H9 (cell line): ENCODE results near the gene NYAP1. TPM values are rescaled to one million over a fixed set of nuclear protein-coding genes. Genes with fewer than 3 reads are reported as not detected.

Experiments used
- DNase-seq: peaks from one replicate; pipeline ENCODE4 v3.0.0-alpha.2; 2017
- H2AFZ ChIP-seq: one replicate; pipeline ENCODE4 v1.6.1; 2013; ENCODE audit warnings: mild to moderate bottlenecking, low read length, control low read depth, moderate library complexity
- H2AK5ac ChIP-seq: 2 replicates; pipeline ENCODE4 v1.6.1; 2013; ENCODE audit warnings: low read length, control low read depth, mixed read lengths; ENCODE audit not compliant: insufficient read length
- H2BK120ac ChIP-seq: one replicate; pipeline ENCODE4 v1.6.1; 2013; ENCODE audit warnings: low read depth, mild to moderate bottlenecking, low read length, control low read depth, inconsistent platforms; ENCODE audit not compliant: poor library complexity, severe bottlenecking
- H2BK12ac ChIP-seq: 2 replicates; pipeline ENCODE4 v1.6.1; 2013; ENCODE audit warnings: low read length, control low read depth, mixed read lengths, low read depth; ENCODE audit not compliant: insufficient read length
- H2BK15ac ChIP-seq: 2 replicates; pipeline ENCODE4 v1.6.1; 2013; ENCODE audit warnings: low read depth, low read length, control low read depth
- H2BK20ac ChIP-seq: one replicate; pipeline ENCODE4 v1.6.1; 2013; ENCODE audit warnings: low read depth, mild to moderate bottlenecking, low read length, control low read depth, inconsistent platforms; ENCODE audit not compliant: poor library complexity, severe bottlenecking
- H2BK5ac ChIP-seq: 2 replicates; pipeline ENCODE4 v1.6.1; 2013; ENCODE audit warnings: low read length, control low read depth, mixed read lengths; ENCODE audit not compliant: insufficient read length
- H3K14ac ChIP-seq: 2 replicates; pipeline ENCODE4 v1.6.1; 2013; ENCODE audit warnings: low read length, control low read depth; ENCODE audit not compliant: insufficient read depth
- H3K18ac ChIP-seq: 2 replicates; pipeline ENCODE4 v1.6.1; 2013; ENCODE audit warnings: low read depth, mild to moderate bottlenecking, mixed read lengths, low read length, control low read depth; ENCODE audit not compliant: insufficient read length
- H3K23ac ChIP-seq: 2 replicates; pipeline ENCODE4 v1.6.1; 2013; ENCODE audit warnings: low read length, control low read depth, mixed read lengths, low read depth; ENCODE audit not compliant: insufficient read length
- H3K23me2 ChIP-seq: 2 replicates; pipeline ENCODE4 v1.6.1; 2013; ENCODE audit warnings: low read depth, mild to moderate bottlenecking, mixed read lengths, low read length, control low read depth; ENCODE audit not compliant: insufficient read length, poor library complexity, severe bottlenecking
- H3K27ac ChIP-seq: 2 replicates; pipeline ENCODE4 v1.5.1; 2013; ENCODE audit warnings: low read length, control low read depth, mixed read lengths, low read depth; ENCODE audit not compliant: insufficient read length
- H3K27me3 ChIP-seq: 2 replicates; pipeline ENCODE4 v1.6.1; 2013; ENCODE audit warnings: low read length, control low read depth, inconsistent platforms; ENCODE audit not compliant: insufficient read depth
- H3K4ac ChIP-seq: 2 replicates; pipeline ENCODE4 v1.6.1; 2013; ENCODE audit warnings: low read depth, mild to moderate bottlenecking, control low read depth, inconsistent platforms, low read length, moderate library complexity
- H3K4me1 ChIP-seq: 2 replicates; pipeline ENCODE4 v1.6.1; 2013; ENCODE audit warnings: low read length, control low read depth, inconsistent platforms; ENCODE audit not compliant: insufficient read depth
- H3K4me2 ChIP-seq: 2 replicates; pipeline ENCODE4 v1.6.1; 2013; ENCODE audit warnings: low read length, control low read depth, mixed read lengths; ENCODE audit not compliant: insufficient read length, insufficient read depth
- H3K56ac ChIP-seq: 2 replicates; pipeline ENCODE4 v1.6.1; 2013; ENCODE audit warnings: low read depth, mild to moderate bottlenecking, mixed read lengths, low read length, control low read depth; ENCODE audit not compliant: insufficient read length
- H3K79me1 ChIP-seq: 2 replicates; pipeline ENCODE4 v1.6.1; 2013; ENCODE audit warnings: low read depth, mild to moderate bottlenecking, moderate library complexity, low read length, control low read depth, inconsistent platforms; ENCODE audit not compliant: insufficient read depth, poor library complexity, severe bottlenecking
- H3K79me2 ChIP-seq: 2 replicates; pipeline ENCODE4 v1.6.1; 2013; ENCODE audit warnings: low read length, control low read depth, inconsistent platforms; ENCODE audit not compliant: insufficient read depth
- H3K9ac ChIP-seq: 2 replicates; pipeline ENCODE4 v1.6.1; 2013; ENCODE audit warnings: low read length, control low read depth, mixed read lengths; ENCODE audit not compliant: insufficient read length; ENCODE audit errors: extremely low read depth
- H3K9me3 ChIP-seq: one replicate; pipeline ENCODE4 v1.6.1; 2013; ENCODE audit warnings: low read depth, low read length, inconsistent platforms; ENCODE audit not compliant: control insufficient read depth
- H3T11ph ChIP-seq: one replicate; pipeline ENCODE4 v1.6.1; 2013; ENCODE audit warnings: mild to moderate bottlenecking, low read length, control low read depth, inconsistent platforms
- H4K20me1 ChIP-seq: one replicate; pipeline ENCODE4 v1.6.1; 2013; ENCODE audit not compliant: control insufficient read depth, insufficient read length, insufficient read depth
- H4K5ac ChIP-seq: 2 replicates; pipeline ENCODE4 v1.6.1; 2013; ENCODE audit warnings: low read depth, mild to moderate bottlenecking, mixed read lengths, low read length, control low read depth; ENCODE audit not compliant: insufficient read length
- H4K8ac ChIP-seq: replicated peaks from 2 replicates; pipeline ENCODE4 v1.6.1; 2013; ENCODE audit warnings: low read length, control low read depth, mixed read lengths, low read depth; ENCODE audit not compliant: insufficient read length
- H4K91ac ChIP-seq: 2 replicates; pipeline ENCODE4 v1.6.1; 2013; ENCODE audit warnings: low read depth, mild to moderate bottlenecking, moderate library complexity, mixed read lengths, low read length, control low read depth; ENCODE audit not compliant: insufficient read length
- H3K27ac Mint-ChIP-seq, 3 experiments: 2 replicates in 2 of 3; 3 replicates in 1 of 3; pipeline ENCODE4 v1.8.0; 2020 to 2021; ENCODE audit warnings: mixed read lengths in 3 of 3, mild to moderate bottlenecking in 1 of 3, moderate library complexity in 1 of 3
- H3K27me3 Mint-ChIP-seq: 2 replicates; pipeline ENCODE4 v1.8.0; 2021; ENCODE audit warnings: low read depth, mild to moderate bottlenecking, moderate library complexity, mixed read lengths
- H3K36me3 Mint-ChIP-seq, 3 experiments: 2 replicates in 2 of 3; 3 replicates in 1 of 3; pipeline ENCODE4 v1.8.0; 2020 to 2021; ENCODE audit warnings: low read depth in 3 of 3, mixed read lengths in 3 of 3; ENCODE audit not compliant: insufficient read depth in 1 of 3
- H3K4me1 Mint-ChIP-seq, 2 experiments: 2 replicates each; pipeline ENCODE4 v1.8.0; 2020; ENCODE audit warnings: mixed read lengths in 2 of 2
- H3K4me3 Mint-ChIP-seq, 2 experiments: 2 replicates in 1 of 2; 3 replicates in 1 of 2; pipeline ENCODE4 v1.8.0; 2020 to 2021; ENCODE audit warnings: mild to moderate bottlenecking in 2 of 2, mixed read lengths in 2 of 2, moderate library complexity in 1 of 2
- H3K9me3 Mint-ChIP-seq, 2 experiments: 2 replicates in 1 of 2; 3 replicates in 1 of 2; pipeline ENCODE4 v1.8.0; 2020; ENCODE audit warnings: mild to moderate bottlenecking in 2 of 2, mixed read lengths in 2 of 2, moderate library complexity in 1 of 2
- CTCF ChIP-seq: fragments of 200-600 bp; sonication (generic); conservative IDR thresholded peaks from 3 replicates; pipeline ENCODE4 v1.8.0; 2021; ENCODE audit warnings: antibody characterized with exemption, mild to moderate bottlenecking
- WGBS: extraction: QIAGEN DNeasy Blood & Tissue Kit; methylation state at CpG from one replicate; pipeline ENCODE4 v1.1.7; 2013; ENCODE audit warnings: missing lambda C conversion rate, low lambda C conversion rate, mixed read lengths; ENCODE audit not compliant: insufficient read length; ENCODE audit errors: extremely low coverage; 5-methylcytosine and 5-hydroxymethylcytosine counted together
- total RNA-seq: library from RNA; stranded (reverse); gene quantifications from 2 replicates; pipeline ENCODE4 v1.2.1, GENCODE V29; 2021

The NYAP1 gene
- total RNA-seq, 1 experiment from 2014 or later: 3.2 TPM

DNA sequence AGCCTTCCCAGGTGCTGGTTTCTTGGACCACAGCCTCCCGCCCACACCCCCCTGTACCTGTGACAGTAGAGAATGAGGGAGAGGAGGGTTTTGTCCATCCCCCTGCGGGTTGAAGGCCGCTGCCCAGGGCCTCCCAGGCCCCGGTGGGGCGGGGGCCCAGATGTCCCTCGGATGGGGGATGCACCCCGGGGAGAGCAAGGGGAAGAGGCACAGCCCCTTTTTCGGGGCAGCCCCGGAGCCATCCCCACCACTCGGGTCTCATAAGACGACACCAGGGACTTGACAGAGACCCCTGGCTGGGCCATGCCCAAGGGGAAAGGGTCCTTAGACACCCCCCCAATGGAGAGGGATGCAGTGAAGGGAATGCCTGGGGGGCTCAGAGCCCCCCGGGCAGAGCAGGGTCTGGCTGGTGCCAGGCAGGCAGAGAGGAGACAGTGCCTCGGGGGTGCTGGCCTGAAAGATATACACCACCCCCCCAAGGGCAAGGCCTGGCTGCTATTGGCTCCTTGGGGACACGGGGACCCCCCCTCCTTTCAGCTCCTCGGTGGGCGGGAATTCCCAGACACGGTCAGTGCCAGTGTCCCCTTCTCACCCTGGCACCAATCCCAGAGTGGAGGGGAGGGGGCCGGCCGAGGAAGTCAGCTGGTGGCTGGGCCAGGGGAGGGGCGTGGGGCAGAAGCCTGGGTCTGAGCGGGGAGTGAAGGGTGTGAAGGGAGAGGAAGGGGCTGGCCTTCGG is 15.9 kb upstream of the NYAP1 start:
- Histone ChIP-seq H3K4me2 (no peak overlapping the region), H2BK120ac (no peak overlapping the region), H4K8ac (no peak overlapping the region), H2AFZ (no peak overlapping the region), H2BK20ac (no peak overlapping the region), H3K23ac (no peak overlapping the region), H3K14ac (no peak overlapping the region), H4K20me1 (peaks cover 4% of the 10 kb centered on the region), H4K5ac (no peak overlapping the region), H2AK5ac (no peak overlapping the region), H3K27ac (no peak overlapping the region), H3K79me2 (no peaks in the 10 kb centered on the region), H3K56ac (no peak overlapping the region), H2BK15ac (no peak overlapping the region), H3K9me3 (no peaks in the 10 kb centered on the region), H2BK5ac (no peak overlapping the region), H3K4ac (no peak overlapping the region), H3K27me3 (no peaks in the 10 kb centered on the region), H3K18ac (no peak overlapping the region), H3K9ac (no peak overlapping the region), H3K4me1 (no peaks in the 10 kb centered on the region), H3K79me1 (no peaks in the 10 kb centered on the region), H2BK12ac (no peak overlapping the region), H4K91ac (no peak overlapping the region), H3K23me2 (no peaks in the 10 kb centered on the region), H3T11ph (no peak overlapping the region)
- WGBS: no CpG with 5 or more reads among the region's 22 CpGs
- H3K36me3 Mint-ChIP-seq: peaks cover 0 to 3% (median 0%) of the 10 kb centered on the region in 3 experiments; a peak in 1 of 7 replicates
- H3K4me3 Mint-ChIP-seq: no peak overlapping the region
- no peak for TF ChIP-seq CTCF
- no peaks in the 10 kb centered on the region for H3K9me3 Mint-ChIP-seq
- H3K4me1 Mint-ChIP-seq: peaks cover 10 to 19% of the 10 kb centered on the region in 2 experiments
- peak overlapping the region in 1 of 3 experiments; percentile 62; a peak in 1 of 7 replicates for H3K27ac Mint-ChIP-seq
- peaks cover 7% of the 10 kb centered on the region for H3K27me3 Mint-ChIP-seq
- DNase-seq: no peak
